ENCODE results near the gene COMMD7. TPM values are rescaled to one million over a fixed set of nuclear protein-coding genes. Genes with fewer than 3 reads are reported as not detected.

The COMMD7 gene
- total RNA-seq, result 35.1 and 54.5 TPM in 2 replicates

- no peak for DNase-seq (ENCODE audit: low read depth, low spot score)
Measured at GRCh38 chr20:32743237-32744112, at the start of gene COMMD7. Gene COMMD7, minus strand, starts transcription at chr20:32743467. Its CDS starts 76 bp downstream, at chr20:32743391.

- DNase-seq (ENCODE audit: low read depth, low spot score), result no peak
Measured at GRCh38 chr20:32792731-32793458, 49.6 kb upstream of the COMMD7 start.

- no peak for DNase-seq (ENCODE audit: low read depth, low spot score)
Measured at GRCh38 chr20:32792316-32792715, 49.0 kb upstream of the COMMD7 start.

GRCh38 chr20:32790751-32791057 is 47.4 kb upstream of the COMMD7 start:
- DNase-seq (ENCODE audit: low read depth, low spot score), result no peak

- DNase-seq (ENCODE audit: low read depth, low spot score), result peak; percentile 29
Measured at GRCh38 chr20:32789896-32790750, 46.9 kb upstream of the COMMD7 start.

GRCh38 chr20:32787168-32787567 is 43.9 kb upstream of the COMMD7 start:
- no peak for DNase-seq (ENCODE audit: low read depth, low spot score)

GRCh38 chr20:32786059-32786760 is 42.9 kb upstream of the COMMD7 start:
- no peak for DNase-seq (ENCODE audit: low read depth, low spot score)

GRCh38 chr20:32784369-32785080 is 41.3 kb upstream of the COMMD7 start:
- no peak for DNase-seq (ENCODE audit: low read depth, low spot score)

GRCh38 chr20:32780749-32781655 is 37.7 kb upstream of the COMMD7 start:
- DNase-seq (ENCODE audit: low read depth, low spot score), result no peak

- DNase-seq (ENCODE audit: low read depth, low spot score), result no peak
Measured at GRCh38 chr20:32780278-32780677, 37.0 kb upstream of the COMMD7 start.

GRCh38 chr20:32779500-32780211 is 36.4 kb upstream of the COMMD7 start:
- no peak for DNase-seq (ENCODE audit: low read depth, low spot score)

GRCh38 chr20:32777177-32777956 is 34.1 kb upstream of the COMMD7 start:
- DNase-seq (ENCODE audit: low read depth, low spot score), result no peak

- DNase-seq (ENCODE audit: low read depth, low spot score), result no peak
Measured at GRCh38 chr20:32775336-32775991, 32.2 kb upstream of the COMMD7 start.

GRCh38 chr20:32773855-32774254 is 30.6 kb upstream of the COMMD7 start:
- no peak for DNase-seq (ENCODE audit: low read depth, low spot score)

GRCh38 chr20:32773223-32773622 is 30.0 kb upstream of the COMMD7 start:
- no peak for DNase-seq (ENCODE audit: low read depth, low spot score)

- no peak for DNase-seq (ENCODE audit: low read depth, low spot score)
Measured at GRCh38 chr20:32772046-32772445, 28.8 kb upstream of the COMMD7 start.

- no peak for DNase-seq (ENCODE audit: low read depth, low spot score)
Measured at GRCh38 chr20:32767418-32768198, 24.3 kb upstream of the COMMD7 start.

All from pulmonary artery endothelial cell (primary cell).